Activated T-helper 1 cell treated with anti-CD3 and anti-CD28 coated beads, Interleukin-2, amount 50 U/mL, for 16 hours (primary cell): ENCODE data around the gene EIF3I.

Experiments
- DNase-seq, 2 donors: peaks; one replicate each; pipeline ENCODE4 v3.0.0-alpha.2; 2020; ENCODE audit warnings: low read depth in 1 of 2, low spot score in 1 of 2

The EIF3I gene

DNA sequence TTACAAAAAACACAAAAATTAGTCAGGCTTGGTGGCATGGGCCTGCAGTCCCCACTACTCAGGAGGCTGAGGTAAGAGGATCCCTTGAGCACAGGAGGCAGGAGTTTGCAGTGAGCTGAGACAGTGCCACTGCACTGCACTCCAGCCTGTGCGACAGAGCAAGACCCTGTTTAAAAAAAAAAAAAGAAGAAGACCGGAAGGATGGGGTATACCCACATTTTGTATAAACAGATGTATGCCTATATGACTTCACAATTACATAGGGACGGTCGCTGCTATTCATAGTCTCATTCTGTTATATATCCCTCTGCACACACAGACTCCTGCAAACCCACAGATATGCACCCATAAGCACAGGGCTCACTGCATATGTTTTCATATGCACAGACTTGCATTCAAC lies 41.5 kb downstream of the EIF3I start:
- no peak for DNase-seq

DNA sequence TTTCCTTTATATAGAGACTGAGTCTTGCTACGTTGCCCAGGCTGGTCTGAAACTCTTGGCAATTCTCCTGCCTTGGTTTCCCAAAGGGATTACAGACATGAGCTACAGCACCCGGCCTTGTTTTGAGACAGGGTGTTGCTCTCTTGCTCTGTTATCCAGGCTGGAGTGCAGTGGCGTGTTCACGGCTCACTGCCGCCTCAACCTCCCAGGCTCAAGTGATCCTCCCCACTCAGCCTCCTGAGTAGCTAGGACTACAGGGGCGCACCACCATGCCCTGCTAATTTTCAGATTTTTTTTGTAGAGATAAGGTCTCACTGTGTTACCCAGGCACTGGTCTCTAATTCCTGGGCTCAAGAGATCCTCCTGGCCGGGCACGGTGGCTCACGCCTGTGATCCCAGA lies 43.6 kb downstream of the EIF3I start:
- DNase-seq = no peak

DNA sequence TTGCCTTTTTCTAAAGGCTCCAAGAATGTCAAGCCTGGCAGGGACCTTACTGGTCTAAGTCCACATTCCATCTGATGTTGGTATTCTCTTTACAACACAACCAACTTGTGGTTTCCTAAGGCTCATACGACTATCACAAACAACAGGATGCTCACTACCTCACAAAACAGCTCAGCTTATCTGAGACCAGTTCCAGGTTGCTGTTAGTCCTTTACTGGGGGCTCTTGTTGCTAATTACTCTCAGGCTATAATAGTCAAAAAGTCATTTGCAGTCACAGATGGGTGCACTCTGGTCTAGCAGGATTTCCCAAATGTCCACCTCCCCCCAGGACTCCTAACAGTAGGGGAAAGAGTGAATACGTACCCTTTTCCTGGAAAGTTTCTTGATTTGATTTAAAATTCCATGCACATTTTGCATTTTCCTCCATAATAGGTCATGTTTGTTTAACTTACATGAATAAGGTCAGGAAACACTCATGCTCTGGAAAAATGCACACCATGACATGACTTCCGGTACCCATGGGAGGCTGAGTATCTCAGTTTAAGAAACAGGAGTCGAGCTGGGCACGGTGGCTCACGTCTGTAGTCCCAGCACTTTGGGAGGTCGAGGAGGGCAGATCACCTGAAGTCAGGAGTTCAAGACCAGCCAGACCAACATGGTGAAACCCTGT lies 44.8 kb downstream of the EIF3I start:
- no peak for DNase-seq

- DNase-seq = no peak
Observed at GRCh38 chr1:32269744-32270143, 47.5 kb downstream of the EIF3I start.

- DNase-seq = no peak
Observed at GRCh38 chr1:32272557-32273390, 50.6 kb downstream of the EIF3I start.

- DNase-seq = peak; percentile 71 to 75
Observed at GRCh38 chr1:32273391-32274208, 51.4 kb downstream of the EIF3I start.

GRCh38 chr1:32274646-32275340 lies 52.6 kb downstream of the EIF3I start:
- no peak for DNase-seq

GRCh38 chr1:32275424-32275823 lies 53.2 kb downstream of the EIF3I start:
- DNase-seq = no peak

DNA sequence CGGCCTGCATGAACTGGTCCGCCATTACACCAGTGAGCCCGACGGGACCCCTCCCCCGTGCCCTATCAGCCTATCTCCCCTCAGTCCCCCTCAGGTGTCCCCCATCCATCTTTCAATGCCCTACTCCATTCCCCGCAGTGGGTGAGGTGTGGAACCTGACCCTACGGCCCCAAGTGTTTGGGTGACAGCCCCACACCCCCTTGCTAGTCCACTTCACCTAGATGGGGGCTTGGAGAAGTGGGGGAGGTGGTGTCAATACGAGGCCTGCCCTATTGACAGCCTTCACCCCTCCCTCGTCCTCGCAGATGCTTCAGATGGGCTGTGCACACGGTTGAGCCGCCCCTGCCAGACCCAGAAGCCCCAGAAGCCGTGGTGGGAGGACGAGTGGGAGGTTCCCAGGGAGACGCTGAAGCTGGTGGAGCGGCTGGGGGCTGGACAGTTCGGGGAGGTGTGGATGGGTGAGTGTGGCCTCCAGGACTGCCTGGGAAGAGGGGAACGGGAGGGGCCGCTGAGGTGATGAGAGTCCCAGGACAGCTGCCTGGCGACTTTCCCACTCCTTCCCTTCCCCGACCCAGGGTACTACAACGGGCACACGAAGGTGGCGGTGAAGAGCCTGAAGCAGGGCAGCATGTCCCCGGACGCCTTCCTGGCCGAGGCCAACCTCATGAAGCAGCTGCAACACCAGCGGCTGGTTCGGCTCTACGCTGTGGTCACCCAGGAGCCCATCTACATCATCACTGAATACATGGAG lies 54.0 kb downstream of the EIF3I start:
- no peak for DNase-seq
